Myocyte (in vitro differentiated cells): ENCODE measurements around the gene GDI1. TPM values are rescaled to one million over a fixed set of nuclear protein-coding genes. Genes with fewer than 3 reads are reported as not detected.

ENCODE experiments used
- DNase-seq: peaks from one replicate; pipeline ENCODE4 v3.0.0-alpha.2; 2012; ENCODE audit warnings: low read depth
- total RNA-seq: library from RNA; depleted of rRNA; stranded (reverse); fragments of >200 nt; gene quantifications from 2 replicates; pipeline ENCODE4 v1.2.3, GENCODE V29; 2014

The GDI1 gene
- total RNA-seq, 1 donor from 2014 or later, result 125 TPM

DNA sequence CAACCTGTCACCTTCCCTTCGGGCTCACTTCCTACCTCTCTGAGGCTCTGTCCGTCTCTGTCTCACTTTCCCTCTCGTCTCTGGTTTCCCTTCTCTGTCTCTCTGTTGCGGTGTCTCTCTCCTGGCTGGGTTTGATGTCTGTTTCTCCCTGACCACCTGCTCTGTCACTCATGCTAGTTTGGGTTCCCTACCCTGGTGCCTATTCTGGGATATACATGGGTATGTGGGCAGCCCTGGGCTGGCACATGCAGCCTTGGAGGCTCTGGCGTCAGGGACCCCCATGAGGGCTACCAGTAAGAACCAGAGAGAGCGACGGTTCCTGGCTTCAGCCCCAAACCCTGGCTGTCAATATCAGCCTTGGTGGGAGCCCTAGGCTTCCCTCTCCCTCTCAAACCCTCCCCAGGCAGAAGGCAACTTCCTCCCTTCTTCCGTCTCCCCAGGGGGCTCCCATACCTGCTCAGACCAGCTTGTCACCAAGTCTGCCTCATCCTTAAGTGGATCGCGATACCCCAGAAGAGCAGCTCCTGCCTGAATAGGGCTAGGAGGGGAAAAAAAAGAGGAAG is 28.2 kb upstream of the GDI1 start:
- peak; percentile 85 for DNase-seq

DNA sequence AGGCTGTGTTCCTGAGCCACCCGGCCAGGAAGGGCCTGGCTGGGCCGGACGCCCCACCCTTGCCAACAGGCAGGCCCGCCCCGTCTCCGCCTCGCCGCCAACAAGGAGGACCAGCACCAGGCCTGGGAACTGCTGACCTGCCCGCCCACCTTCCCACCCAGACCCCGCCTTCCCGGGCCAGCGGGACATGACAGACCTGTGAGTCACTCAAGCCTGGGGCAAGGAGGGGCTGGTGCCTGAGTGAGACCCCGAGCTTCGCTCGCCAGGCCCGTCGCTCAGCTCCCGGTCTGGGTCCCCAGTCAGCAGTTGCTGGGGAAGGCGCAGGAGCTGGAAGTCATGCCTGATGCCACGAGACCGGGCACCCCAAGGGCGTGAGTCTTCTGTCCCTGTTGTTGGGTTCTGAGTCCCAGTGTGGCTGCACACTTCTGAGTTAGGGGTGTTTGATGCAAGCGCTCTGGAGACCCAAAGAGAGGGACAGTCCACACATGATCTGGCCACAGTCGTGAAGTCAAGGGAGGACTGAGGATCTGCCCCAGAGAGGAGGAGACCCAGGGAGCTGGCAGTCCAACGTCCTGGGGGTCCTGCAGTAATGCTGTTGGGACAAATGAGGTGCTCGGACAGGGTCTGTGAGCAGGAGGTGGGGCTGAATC is 27.6 kb upstream of the GDI1 start, which contains the start of gene DNASE1L1:
Gene DNASE1L1, minus strand, starts transcription at position 33 of the 650 bp plus-strand sequence. CDS start 3,686 bp downstream, outside the sequence.
- DNase-seq, result peak; percentile 89

GRCh38 chrX:154411981-154412340 is 25.0 kb upstream of the GDI1 start:
- DNase-seq, result peak; percentile 51

- no peak for DNase-seq
Measured at GRCh38 chrX:154412468-154412867, 24.5 kb upstream of the GDI1 start.

GRCh38 chrX:154413142-154413541 is 23.8 kb upstream of the GDI1 start:
- DNase-seq, result no peak

DNA sequence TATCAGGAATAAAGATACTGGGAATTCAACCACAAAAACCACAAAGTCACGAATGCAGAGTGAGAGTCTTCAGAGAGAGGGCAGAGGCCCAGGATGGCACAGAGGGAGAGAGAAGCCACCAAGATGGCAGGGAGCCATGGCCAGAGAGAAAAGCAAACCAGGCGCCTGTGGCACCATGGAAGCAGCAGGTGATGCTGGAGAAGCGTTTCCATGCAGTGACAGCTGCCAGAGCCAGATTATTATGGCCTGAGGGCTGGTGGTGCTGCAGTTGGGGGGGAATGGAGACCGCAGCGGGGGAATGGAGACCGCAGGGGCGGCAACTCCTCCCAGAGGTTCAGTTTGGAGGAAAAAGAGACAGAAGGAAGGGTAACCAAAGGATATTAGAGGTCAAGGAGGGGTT is 19.8 kb upstream of the GDI1 start:
- DNase-seq, result peak; percentile 83

- no peak for DNase-seq
Measured at GRCh38 chrX:154419189-154419588, 17.8 kb upstream of the GDI1 start.

GRCh38 chrX:154419688-154420401 is 17.1 kb upstream of the GDI1 start:
- DNase-seq, result no peak

DNA sequence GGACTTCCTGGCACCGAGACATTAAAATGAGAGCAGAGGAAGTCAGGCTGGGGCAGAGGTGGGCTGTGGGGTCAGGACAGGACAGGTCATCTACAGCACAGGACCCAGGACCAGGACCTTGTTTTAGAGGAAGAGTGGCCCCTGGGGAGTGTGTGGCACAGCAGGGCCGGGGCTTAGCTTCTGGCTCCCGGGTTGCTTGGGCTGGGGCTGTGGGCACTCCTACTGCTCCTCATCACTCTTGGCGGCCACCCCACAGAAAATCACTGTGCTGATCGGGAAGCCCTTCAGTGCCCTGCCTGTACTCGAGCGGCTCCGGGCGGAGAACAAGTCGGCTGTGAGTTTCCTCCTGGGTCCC is 16.6 kb upstream of the GDI1 start:
- DNase-seq, result no peak

- DNase-seq, result no peak
Measured at GRCh38 chrX:154426916-154427770, 9.8 kb upstream of the GDI1 start.

- peak; percentile 93 for DNase-seq
Measured at GRCh38 chrX:154428176-154429171, 8.5 kb upstream of the GDI1 start, which contains the start of gene ATP6AP1. Gene ATP6AP1, plus strand, starts transcription at chrX:154428677. Its CDS starts 16 bp downstream, at chrX:154428693.

GRCh38 chrX:154429711-154430110 is 7.2 kb upstream of the GDI1 start:
- DNase-seq, result no peak

- no peak for DNase-seq
Measured at GRCh38 chrX:154430479-154430878, 6.5 kb upstream of the GDI1 start.

DNA sequence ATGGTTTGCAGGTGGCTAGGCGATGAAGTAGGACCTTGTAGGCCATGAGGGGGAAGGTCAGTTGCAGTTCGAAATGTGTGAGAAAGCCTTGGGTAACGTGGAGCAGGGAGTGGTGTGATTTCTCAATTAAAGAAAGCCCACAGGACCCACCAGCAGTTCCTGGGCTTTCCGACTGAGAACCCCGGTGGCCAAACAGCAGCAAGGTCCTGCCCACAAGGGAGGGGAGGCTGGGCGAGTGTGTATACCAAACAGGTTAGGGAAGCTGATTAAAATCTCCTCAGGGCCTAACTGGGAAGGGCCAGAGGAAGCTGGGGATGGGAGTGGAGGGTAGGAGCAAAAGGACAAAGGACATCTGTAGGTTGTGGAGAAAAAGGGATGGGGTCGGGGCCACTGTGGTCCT is 6.0 kb upstream of the GDI1 start:
- no peak for DNase-seq

- DNase-seq, result no peak
Measured at GRCh38 chrX:154431341-154431740, 5.6 kb upstream of the GDI1 start.

GRCh38 chrX:154432210-154432609 is 4.7 kb upstream of the GDI1 start:
- DNase-seq, result no peak

- DNase-seq, result no peak
Measured at GRCh38 chrX:154433605-154434004, 3.3 kb upstream of the GDI1 start.

DNA sequence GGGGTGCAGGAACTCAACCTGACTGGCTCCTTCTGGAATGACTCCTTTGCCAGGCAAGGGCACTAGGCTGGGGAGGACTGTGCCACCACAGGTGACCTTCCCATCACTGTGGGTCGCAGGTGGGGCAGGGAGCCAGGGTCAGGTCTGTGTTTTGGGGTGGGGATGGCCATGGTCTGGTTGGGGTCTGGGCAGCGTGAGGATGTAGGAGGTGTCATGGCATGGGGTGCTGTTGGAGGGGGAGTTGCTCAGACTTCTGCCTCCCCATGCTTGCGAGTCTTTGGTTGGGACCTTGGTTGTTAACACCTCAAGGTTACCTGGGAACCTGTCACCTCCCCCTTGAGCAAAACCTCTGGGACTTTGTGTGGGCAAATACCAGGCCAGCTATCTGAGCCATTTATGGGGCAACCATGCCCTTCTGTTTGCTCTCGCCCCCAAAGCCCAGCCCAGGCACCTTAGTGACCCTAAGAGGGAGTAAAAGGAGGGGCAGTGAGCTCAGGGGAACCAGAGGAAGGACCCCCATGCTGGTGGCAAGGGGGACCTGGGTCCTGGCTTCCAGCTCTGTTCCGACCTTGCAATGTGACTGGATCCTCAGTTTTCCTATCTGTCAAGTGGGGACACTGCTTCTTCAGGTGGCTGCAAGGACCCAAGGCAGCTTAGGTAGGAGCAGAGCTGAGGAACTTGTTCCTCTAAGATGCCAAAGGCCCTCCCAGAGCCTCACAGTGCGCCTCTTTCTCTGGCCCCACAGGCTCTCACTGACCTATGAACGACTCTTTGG is 2.4 kb upstream of the GDI1 start:
- no peak for DNase-seq

- DNase-seq, result no peak
Measured at GRCh38 chrX:154435171-154435733, 1.7 kb upstream of the GDI1 start.
